PC-9 (cell line): ENCODE measurements around the gene INTS4. TPM values are rescaled to one million over a fixed set of nuclear protein-coding genes. Genes with fewer than 3 reads are reported as not detected.

ENCODE experiments used
- BruUV-seq: library from RNA; stranded (reverse); fragments of 400-500 nt; replicated peaks from 2 replicates; lab custom pipeline; 2021; lab: Mats Ljungman, UMichigan
- CTCF ChIA-PET: fragments of 300-600 bp; sonication (Branson Sonifier 250); formaldehyde crosslinking; loops from one replicate; lab custom pipeline; 2022; ENCODE audit warnings: antibody characterized with exemption; lab: Charles Lee
- POLR2A ChIA-PET: fragments of 300-600 bp; sonication (Branson Sonifier 250); formaldehyde crosslinking; loops from one replicate; lab custom pipeline; 2022; ENCODE audit warnings: antibody characterized with exemption; ENCODE audit not compliant: unreplicated experiment; lab: Charles Lee
- DNase-seq, 2 experiments: peaks; one replicate each; pipeline versions ENCODE4 v3.0.0 to v3.0.0-alpha.2; 2015 to 2022; ENCODE audit warnings: mixed read lengths in 1 of 2
- H2AFZ ChIP-seq: fragments of 200-600 bp; sonication (generic); 2 replicates; pipeline ENCODE4 v1.8.1; 2017; ENCODE audit warnings: antibody characterized with exemption
- H3F3A ChIP-seq: fragments of 200-600 bp; sonication (generic); 2 replicates; pipeline ENCODE4 v1.8.1; 2017; ENCODE audit warnings: antibody characterized with exemption, mild to moderate bottlenecking, low read depth; ENCODE audit not compliant: insufficient read depth
- H3K27ac ChIP-seq: fragments of 200-600 bp; sonication (generic); 2 replicates; pipeline ENCODE4 v1.6.1; 2016; ENCODE audit warnings: mixed run types
- H3K27me3 ChIP-seq: fragments of 200-600 bp; sonication (generic); 2 replicates; pipeline ENCODE4 v1.6.1; 2016; ENCODE audit warnings: low read depth, mixed run types; ENCODE audit not compliant: insufficient read depth
- H3K36me3 ChIP-seq: fragments of 200-600 bp; sonication (generic); 2 replicates; pipeline ENCODE4 v1.6.1; 2016; ENCODE audit warnings: low read depth, mixed run types
- H3K4me1 ChIP-seq: fragments of 200-600 bp; sonication (generic); replicated peaks from 2 replicates; pipeline ENCODE4 v1.6.1; 2016; ENCODE audit warnings: mixed run types; ENCODE audit not compliant: insufficient read depth
- H3K4me2 ChIP-seq: fragments of 200-600 bp; sonication (generic); 2 replicates; pipeline ENCODE4 v1.6.1; 2017; ENCODE audit warnings: mixed run types
- H3K4me3 ChIP-seq: fragments of 200-600 bp; sonication (generic); 2 replicates; pipeline ENCODE4 v1.6.1; 2016; ENCODE audit warnings: mixed run types
- H3K79me2 ChIP-seq: fragments of 200-600 bp; sonication (generic); 2 replicates; pipeline ENCODE4 v1.6.1; 2017; ENCODE audit warnings: low read depth, mixed run types
- H3K9me2 ChIP-seq: fragments of 200-600 bp; sonication (generic); 2 replicates; pipeline ENCODE4 v1.8.1; 2017; ENCODE audit warnings: mild to moderate bottlenecking; ENCODE audit not compliant: insufficient read depth
- H3K9me3 ChIP-seq: fragments of 200-600 bp; sonication (generic); 2 replicates; pipeline ENCODE4 v1.8.1; 2016; ENCODE audit warnings: low read depth; ENCODE audit not compliant: insufficient read depth
- H4K20me1 ChIP-seq: fragments of 200-600 bp; sonication (generic); 2 replicates; pipeline ENCODE4 v1.8.1; 2017; ENCODE audit not compliant: insufficient read depth
- EZH2 ChIP-seq: fragments of 200-600 bp; sonication (generic); IDR thresholded peaks from 2 replicates; pipeline ENCODE4 v1.8.0; 2017; ENCODE audit warnings: antibody characterized with exemption, low read depth
- intact Hi-C: fragments of 100-400 bp; cut with micrococcal nuclease; formaldehyde crosslinking; loops from one replicate; pipeline ENCODE4 v1.10.0; 2022; ENCODE audit not compliant: unreplicated experiment
- total RNA-seq: library from RNA; stranded (reverse); gene quantifications from 2 replicates; pipeline ENCODE4 v1.2.3, GENCODE V29; 2021
- TF ChIP-seq, protein P1 (sequence below): fragments of 200-600 bp; sonication (generic); conservative IDR thresholded peaks from 2 replicates; pipeline ENCODE4 v1.6.1; 2017; ENCODE audit warnings: mixed run types, antibody characterized with exemption, mild to moderate bottlenecking, moderate library complexity

INTS4 gene
- total RNA-seq, 1 experiment from 2014 or later = 53.8 TPM

DNA sequence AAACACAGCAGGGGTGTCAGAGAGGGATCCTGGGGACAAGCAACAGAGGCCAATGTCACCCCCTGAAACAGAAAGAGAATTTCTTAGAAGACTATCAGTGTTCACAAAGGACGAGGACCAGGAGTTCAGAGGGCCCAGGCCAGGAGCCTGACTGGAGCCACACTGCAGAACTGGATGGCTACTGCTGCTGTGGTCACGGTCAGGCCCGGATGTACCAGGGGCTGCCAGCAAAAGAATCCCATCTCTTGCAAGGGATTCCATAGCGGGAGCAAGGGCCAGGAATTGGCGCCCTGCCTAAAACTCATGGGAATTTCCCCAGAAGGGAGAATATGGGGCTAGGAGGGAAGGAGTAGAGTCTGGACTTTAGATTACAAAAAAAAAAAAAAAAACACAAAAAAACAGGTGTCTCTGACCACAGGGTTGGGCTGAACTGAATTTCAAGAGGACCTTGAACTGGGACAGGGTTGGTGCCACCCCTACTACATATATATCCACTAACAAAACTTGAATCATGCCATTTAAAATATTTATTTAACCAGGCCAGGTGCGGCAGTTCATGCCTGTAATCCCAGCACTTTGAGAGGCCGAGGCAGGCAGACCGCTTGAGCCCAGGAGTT is 44.3 kb upstream of the INTS4 start:
- DNase-seq = no peak
- peaks cover 54% of the 10 kb centered on the region for H3K4me1 ChIP-seq
- intact Hi-C loops = no loop called here
- no TSS peak for BruUV-seq
- ChIA-PET CTCF (interaction anchor here (0.6 to 0.7 kb wide), 2 partner anchors 29 to 37 kb away, joined by 3 to 4 read pairs; no protein-coding TSS in a partner anchor), POLR2A (no interaction called here)
- H3K4me3 ChIP-seq = no peak overlapping the region
- no peaks in the 10 kb centered on the region for H3K9me3 ChIP-seq
- H3K9me2 ChIP-seq = no peaks in the 10 kb centered on the region
- no peak overlapping the region for H2AFZ ChIP-seq
- no peaks in the 10 kb centered on the region for H4K20me1 ChIP-seq
- H3K79me2 ChIP-seq = no peaks in the 10 kb centered on the region
- peak overlapping the region; percentile 90 for H3K27ac ChIP-seq
- TF ChIP-seq, protein P1, sequence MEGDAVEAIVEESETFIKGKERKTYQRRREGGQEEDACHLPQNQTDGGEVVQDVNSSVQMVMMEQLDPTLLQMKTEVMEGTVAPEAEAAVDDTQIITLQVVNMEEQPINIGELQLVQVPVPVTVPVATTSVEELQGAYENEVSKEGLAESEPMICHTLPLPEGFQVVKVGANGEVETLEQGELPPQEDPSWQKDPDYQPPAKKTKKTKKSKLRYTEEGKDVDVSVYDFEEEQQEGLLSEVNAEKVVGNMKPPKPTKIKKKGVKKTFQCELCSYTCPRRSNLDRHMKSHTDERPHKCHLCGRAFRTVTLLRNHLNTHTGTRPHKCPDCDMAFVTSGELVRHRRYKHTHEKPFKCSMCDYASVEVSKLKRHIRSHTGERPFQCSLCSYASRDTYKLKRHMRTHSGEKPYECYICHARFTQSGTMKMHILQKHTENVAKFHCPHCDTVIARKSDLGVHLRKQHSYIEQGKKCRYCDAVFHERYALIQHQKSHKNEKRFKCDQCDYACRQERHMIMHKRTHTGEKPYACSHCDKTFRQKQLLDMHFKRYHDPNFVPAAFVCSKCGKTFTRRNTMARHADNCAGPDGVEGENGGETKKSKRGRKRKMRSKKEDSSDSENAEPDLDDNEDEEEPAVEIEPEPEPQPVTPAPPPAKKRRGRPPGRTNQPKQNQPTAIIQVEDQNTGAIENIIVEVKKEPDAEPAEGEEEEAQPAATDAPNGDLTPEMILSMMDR = no peak
- no peak for TF ChIP-seq EZH2
- no peaks in the 10 kb centered on the region for H3K27me3 ChIP-seq
- H3F3A ChIP-seq = peaks cover 42% of the 10 kb centered on the region; the same call in 1 of the 2 replicates
- no peak overlapping the region for H3K4me2 ChIP-seq
- no peaks in the 10 kb centered on the region for H3K36me3 ChIP-seq

- H3K27ac ChIP-seq = no peak overlapping the region
- no peaks in the 10 kb centered on the region for H3K9me2 ChIP-seq
- H3K4me2 ChIP-seq = no peak overlapping the region; the same call in 1 of the 2 replicates
- ChIA-PET CTCF (interaction anchor here (0.6 to 1.5 kb wide), 2 partner anchors 36 to 38 kb away, joined by 4 to 5 read pairs; no protein-coding TSS in a partner anchor), POLR2A (no interaction called here)
- H3K9me3 ChIP-seq = no peaks in the 10 kb centered on the region
- no peak for DNase-seq
- peaks cover 54% of the 10 kb centered on the region for H3K4me1 ChIP-seq
- peaks cover 42% of the 10 kb centered on the region; the same call in 1 of the 2 replicates for H3F3A ChIP-seq
- no peaks in the 10 kb centered on the region for H4K20me1 ChIP-seq
- TF ChIP-seq, protein P1 = no peak
- TF ChIP-seq EZH2 = no peak
- no peaks in the 10 kb centered on the region for H3K36me3 ChIP-seq
- no peak overlapping the region for H3K4me3 ChIP-seq
- H3K27me3 ChIP-seq = no peaks in the 10 kb centered on the region
- BruUV-seq = no TSS peak
- no peaks in the 10 kb centered on the region for H3K79me2 ChIP-seq
- intact Hi-C loops = no loop called here
- H2AFZ ChIP-seq = no peak overlapping the region
These were observed 43.6 kb upstream of the INTS4 start for GRCh38 chr11:78037825-78038620.

DNA sequence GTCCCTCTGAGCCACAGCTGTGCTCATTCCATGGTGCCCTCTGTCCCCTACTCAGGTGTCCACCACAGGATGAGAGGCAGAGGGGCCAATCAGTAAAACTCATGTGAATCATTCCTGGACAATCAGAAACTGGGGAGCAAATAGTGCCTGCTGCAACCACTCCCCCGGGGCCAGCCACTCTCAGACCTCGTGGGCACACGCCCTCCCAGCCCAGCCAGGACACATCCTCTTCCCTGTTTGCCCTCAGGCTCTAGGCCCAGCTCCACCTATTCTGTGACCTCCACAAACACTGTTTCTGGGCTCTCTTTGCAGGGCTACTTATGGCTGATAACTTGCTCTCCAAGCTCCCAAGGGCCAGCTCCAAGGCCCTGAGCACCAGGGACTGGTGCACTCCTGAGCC is 42.6 kb upstream of the INTS4 start:
- Histone ChIP-seq H3K4me1 (peaks cover 64% of the 10 kb centered on the region), H3K9me3 (no peaks in the 10 kb centered on the region), H3K4me2 (peak overlapping the region; percentile 66), H3K4me3 (no peak overlapping the region), H2AFZ (peak overlapping the region; percentile 4; the same call in 1 of the 2 replicates), H3K9me2 (no peaks in the 10 kb centered on the region), H4K20me1 (no peaks in the 10 kb centered on the region), H3K36me3 (no peaks in the 10 kb centered on the region), H3F3A (peaks cover 41% of the 10 kb centered on the region; the same call in 1 of the 2 replicates), H3K79me2 (no peaks in the 10 kb centered on the region), H3K27me3 (no peaks in the 10 kb centered on the region), H3K27ac (peak overlapping the region; percentile 45)
- DNase-seq = peak; percentile 83 to 85
- POLR2A ChIA-PET = interaction anchor here (0.5 kb wide), 1 partner anchor 42 kb away, joined by 3 read pairs; no protein-coding TSS in a partner anchor
- intact Hi-C loops = no loop called here
- BruUV-seq = no TSS peak
- TF ChIP-seq, protein P1 = no peak
- no peak for TF ChIP-seq EZH2
- CTCF ChIA-PET = interaction anchor here (1.5 kb wide), 1 partner anchor 37 kb away, joined by 5 read pairs; no protein-coding TSS in a partner anchor
